AG04450 (cell line): Measurements from ENCODE around the gene SUPT4H1. TPM values are rescaled to one million over a fixed set of nuclear protein-coding genes. Genes with fewer than 3 reads are reported as not detected.

Experiments
- CTCF ChIA-PET: fragments of 300-600, 350-600 bp; formaldehyde crosslinking; extraction: SDS; loops from one replicate; lab custom pipeline; 2022; ENCODE audit warnings: antibody characterized with exemption, inconsistent platforms; lab: Charles Lee
- POLR2A ChIA-PET: fragments of 350-600 bp; formaldehyde crosslinking; extraction: SDS; loops from one replicate; lab custom pipeline; 2021; ENCODE audit warnings: antibody characterized with exemption, inconsistent platforms; lab: Yijun Ruan, JAX
- DNase-seq: peaks from one replicate; pipeline ENCODE4 v3.0.0-alpha.2; 2011; ENCODE audit warnings: low read depth, low spot score
- H3K27ac ChIP-seq: one replicate; pipeline ENCODE4 v1.5.1; 2012; ENCODE audit warnings: low read depth, low read length, control low read depth
- H3K27me3 ChIP-seq: one replicate; pipeline ENCODE4 v1.6.0; 2012; ENCODE audit warnings: low read length; ENCODE audit not compliant: control insufficient read depth, insufficient read depth
- H3K4me3 ChIP-seq: 2 replicates; pipeline ENCODE4 v1.5.1; 2011; ENCODE audit warnings: mild to moderate bottlenecking, low read depth, low read length, control low read depth
- H3K9me3 ChIP-seq: 2 replicates; pipeline ENCODE4 v1.5.1; 2012; ENCODE audit warnings: low read length; ENCODE audit not compliant: control insufficient read depth, insufficient read depth
- CTCF ChIP-seq: IDR thresholded peaks from 2 replicates; pipeline ENCODE4 v1.5.1; 2011; ENCODE audit warnings: low read depth, low read length, control low read depth, inconsistent platforms
- polyA plus RNA-seq: library from polyadenylated mRNA; depleted of rRNA; stranded (reverse); fragments of >200 nt; gene quantifications from 2 replicates; pipeline ENCODE4 v1.2.3, GENCODE V29; 2011

The SUPT4H1 gene
- polyA plus RNA-seq, 1 experiment: 191 TPM

GRCh38 chr17:58336456-58337209, 15.4 kb downstream of the SUPT4H1 start:
- Histone ChIP-seq H3K9me3 (no peaks in the 10 kb centered on the region), H3K27ac (peak overlapping the region; percentile 100), H3K4me3 (no peak overlapping the region), H3K27me3 (no peaks in the 10 kb centered on the region)
- no peak for TF ChIP-seq CTCF
- CTCF ChIA-PET: interaction anchor here (0.7 to 2.6 kb wide), 2 partner anchors 19 to 32 kb away, joined by 3 to 11 read pairs; no protein-coding TSS in a partner anchor
- no peak for DNase-seq
- POLR2A ChIA-PET: interaction anchor here (1.0 to 4.8 kb wide), 5 partner anchors 11 to 253 kb away, joined by 3 to 68 read pairs (median 7); partner anchors contain the start of genes DYNLL2 and SUPT4H1

- no peak for TF ChIP-seq CTCF
- Histone ChIP-seq H3K27ac (peak overlapping the region; percentile 100), H3K27me3 (no peaks in the 10 kb centered on the region), H3K9me3 (no peaks in the 10 kb centered on the region), H3K4me3 (no peak overlapping the region)
- no peak for DNase-seq
- ChIA-PET CTCF (interaction anchor here (0.7 to 2.6 kb wide), 2 partner anchors 18 to 1745 kb away, joined by 4 to 11 read pairs; no protein-coding TSS in a partner anchor), POLR2A (interaction anchor here (1.0 to 4.8 kb wide), 2 partner anchors 11 to 17 kb away, joined by 3 to 68 read pairs; partner anchors contain the start of gene SUPT4H1)
These were observed 16.1 kb downstream of the SUPT4H1 start for GRCh38 chr17:58335779-58336455.

- TF ChIP-seq CTCF: no peak
- DNase-seq: no peak
- CTCF ChIA-PET: interaction anchor here (0.7 kb wide), 1 partner anchor 1744 kb away, joined by 4 read pairs; no protein-coding TSS in a partner anchor
- H3K27me3 ChIP-seq: no peaks in the 10 kb centered on the region
- H3K27ac ChIP-seq: peak overlapping the region; percentile 3
- POLR2A ChIA-PET: interaction anchor here (1.0 kb wide), 1 partner anchor 12 kb away, joined by 3 read pairs; no protein-coding TSS in a partner anchor
- no peak overlapping the region for H3K4me3 ChIP-seq
- no peaks in the 10 kb centered on the region for H3K9me3 ChIP-seq
These were observed 16.8 kb downstream of the SUPT4H1 start for GRCh38 chr17:58335061-58335731.

GRCh38 chr17:58334661-58335060, 17.3 kb downstream of the SUPT4H1 start:
- Histone ChIP-seq H3K27me3 (no peaks in the 10 kb centered on the region), H3K4me3 (no peak overlapping the region), H3K9me3 (no peaks in the 10 kb centered on the region), H3K27ac (no peak overlapping the region)
- POLR2A ChIA-PET: no interaction called here
- CTCF ChIA-PET: no interaction called here
- no peak for DNase-seq
- no peak for TF ChIP-seq CTCF
